HG02938 (cell line): ENCODE results near the gene ALDH16A1.

Experiments
- ATAC-seq: cut with Tn5 transposase; IDR thresholded peaks from one replicate; pipeline ENCODE4 v1.9.1; 2021; ENCODE audit warnings: mild to moderate bottlenecking, moderate library complexity; ENCODE audit not compliant: unreplicated experiment

ALDH16A1 gene

GRCh38 chr19:49487277-49488045 is 34.4 kb downstream of the ALDH16A1 start, which contains the start of gene RPL13A:
TSS of gene RPL13A (plus strand) at chr19:49487608. CDS start at chr19:49487630, 22 bp downstream.
- peak; percentile 87 for ATAC-seq

- no peak for ATAC-seq
Measured at GRCh38 chr19:49488046-49488862, 35.2 kb downstream of the ALDH16A1 start.

DNA sequence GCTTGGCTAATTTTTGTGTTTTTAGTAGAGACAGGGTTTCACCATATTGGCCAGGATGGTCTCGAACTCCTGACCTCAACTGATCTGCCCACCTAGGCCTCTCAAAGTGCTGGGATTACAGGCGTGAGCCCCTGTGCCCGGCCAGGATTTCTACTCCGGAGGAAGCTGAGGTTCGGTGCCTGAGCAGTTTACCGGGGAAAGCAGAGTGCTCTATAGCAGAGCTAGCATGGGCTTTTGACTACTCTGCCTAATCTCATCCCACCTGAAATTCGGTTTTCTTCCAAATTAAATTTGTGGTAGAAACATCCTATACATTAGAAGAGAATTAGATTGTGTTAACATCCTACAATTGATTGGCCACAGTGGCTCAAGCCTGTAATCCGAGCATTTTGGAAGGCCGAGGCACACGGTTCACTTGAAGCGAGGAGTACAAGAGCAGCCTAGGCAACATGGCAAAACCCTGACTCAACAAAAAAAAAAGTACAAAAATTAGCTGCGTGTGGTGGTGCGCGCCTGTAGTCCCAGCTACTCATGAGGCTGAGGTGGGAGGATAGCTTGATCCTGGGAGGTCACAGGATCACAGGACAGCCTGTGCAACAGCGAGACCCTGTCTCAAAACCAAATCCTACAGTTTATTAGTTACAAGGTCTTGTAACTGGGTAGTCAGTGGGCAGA is 36.0 kb downstream of the ALDH16A1 start:
- no peak for ATAC-seq

DNA sequence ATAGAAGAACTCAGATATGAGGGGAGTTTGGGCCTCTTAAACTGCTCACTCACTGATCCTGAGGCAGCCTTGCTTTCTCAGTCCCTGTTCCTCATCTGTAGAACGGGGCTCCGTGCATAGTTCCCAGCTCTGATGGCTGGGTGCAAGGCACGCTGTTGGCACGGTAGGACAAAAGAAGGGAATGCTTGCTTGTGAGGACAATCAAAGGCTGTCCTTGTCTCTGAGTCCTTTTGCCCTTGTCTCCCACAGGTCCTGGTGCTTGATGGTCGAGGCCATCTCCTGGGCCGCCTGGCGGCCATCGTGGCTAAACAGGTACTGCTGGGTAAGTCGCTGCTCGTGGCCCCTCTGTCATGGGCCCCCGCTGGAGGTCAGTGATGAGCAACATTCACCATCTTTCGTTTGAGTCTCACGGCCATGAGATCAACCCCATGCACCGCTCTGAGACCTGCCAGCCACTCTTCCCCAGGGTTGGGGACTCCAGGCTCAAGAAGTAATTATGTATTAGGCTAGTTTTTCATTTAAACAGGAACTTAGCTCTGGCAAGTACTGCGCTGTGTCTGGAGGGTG is 36.7 kb downstream of the ALDH16A1 start:
- no peak for ATAC-seq

- no peak for ATAC-seq
Measured at GRCh38 chr19:49490287-49491029, 37.4 kb downstream of the ALDH16A1 start.

DNA sequence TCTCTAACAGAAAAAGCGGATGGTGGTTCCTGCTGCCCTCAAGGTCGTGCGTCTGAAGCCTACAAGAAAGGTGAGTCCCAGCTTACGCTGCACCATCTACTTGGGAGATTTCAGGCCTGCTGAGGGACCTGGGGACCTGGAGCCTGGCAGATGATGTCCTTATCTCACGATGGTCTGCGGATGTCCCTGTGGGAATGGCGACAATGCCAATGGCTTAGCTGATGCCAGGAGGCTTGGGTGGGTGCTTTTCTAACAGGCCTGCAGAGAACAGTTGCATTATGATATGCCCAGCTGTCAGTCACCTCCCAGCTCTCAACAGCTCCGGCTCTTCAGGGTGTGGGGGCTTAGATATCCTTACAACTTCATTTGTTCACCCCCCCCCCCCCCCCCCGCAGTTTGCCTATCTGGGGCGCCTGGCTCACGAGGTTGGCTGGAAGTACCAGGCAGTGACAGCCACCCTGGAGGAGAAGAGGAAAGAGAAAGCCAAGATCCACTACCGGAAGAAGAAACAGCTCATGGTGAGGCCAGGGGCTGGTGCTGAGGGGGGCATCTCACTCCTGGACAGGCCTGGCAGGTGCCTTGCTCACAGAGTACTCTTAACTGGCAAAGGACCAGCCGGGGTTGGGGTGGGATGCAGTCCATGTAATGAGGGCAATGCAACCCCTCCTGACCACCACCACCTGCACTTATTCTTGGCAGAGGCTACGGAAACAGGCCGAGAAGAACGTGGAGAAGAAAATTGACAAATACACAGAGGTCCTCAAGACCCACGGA is 38.2 kb downstream of the ALDH16A1 start:
- no peak for ATAC-seq

GRCh38 chr19:49491804-49492572 is 39.0 kb downstream of the ALDH16A1 start:
- no peak for ATAC-seq

DNA sequence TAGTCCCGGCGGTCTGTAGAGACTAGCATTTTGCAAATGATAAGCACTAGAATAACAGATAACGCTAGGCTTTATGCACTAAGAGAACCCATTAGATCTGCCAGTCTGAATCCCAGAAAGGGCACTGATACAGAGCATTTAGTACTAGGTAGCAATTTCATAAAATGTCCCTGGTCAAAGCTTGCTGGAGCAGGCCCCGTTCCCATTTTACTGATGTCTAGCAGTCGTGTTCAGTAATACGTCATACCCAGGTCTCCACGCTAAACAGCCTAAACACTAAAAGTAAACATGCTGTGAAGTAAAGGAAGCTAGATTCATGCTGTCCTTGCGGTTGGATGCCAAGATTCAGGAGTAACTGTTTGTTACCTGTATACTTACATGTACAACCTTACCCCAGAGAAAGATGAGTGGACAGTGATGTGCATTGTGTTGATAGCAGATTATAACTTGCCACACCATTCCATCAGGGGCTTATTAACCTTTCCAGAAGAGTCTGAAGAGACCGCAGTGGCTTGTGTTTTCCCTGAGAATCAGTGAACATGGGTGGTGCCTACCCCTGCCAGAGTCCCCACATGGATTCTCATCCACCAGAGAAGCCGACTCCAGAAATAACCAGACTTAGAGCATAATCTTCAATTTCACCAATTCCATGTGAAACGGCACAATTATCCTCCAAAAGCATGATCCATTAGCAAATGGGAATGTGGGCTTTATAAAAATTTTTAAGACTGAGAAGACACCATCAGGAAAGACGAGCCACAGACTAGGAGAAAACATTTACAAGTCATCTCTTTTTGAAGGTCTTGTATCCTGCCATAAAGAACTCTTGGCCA is 39.8 kb downstream of the ALDH16A1 start:
- ATAC-seq = no peak

GRCh38 chr19:49496574-49497008 is 43.6 kb downstream of the ALDH16A1 start:
- no peak for ATAC-seq

DNA sequence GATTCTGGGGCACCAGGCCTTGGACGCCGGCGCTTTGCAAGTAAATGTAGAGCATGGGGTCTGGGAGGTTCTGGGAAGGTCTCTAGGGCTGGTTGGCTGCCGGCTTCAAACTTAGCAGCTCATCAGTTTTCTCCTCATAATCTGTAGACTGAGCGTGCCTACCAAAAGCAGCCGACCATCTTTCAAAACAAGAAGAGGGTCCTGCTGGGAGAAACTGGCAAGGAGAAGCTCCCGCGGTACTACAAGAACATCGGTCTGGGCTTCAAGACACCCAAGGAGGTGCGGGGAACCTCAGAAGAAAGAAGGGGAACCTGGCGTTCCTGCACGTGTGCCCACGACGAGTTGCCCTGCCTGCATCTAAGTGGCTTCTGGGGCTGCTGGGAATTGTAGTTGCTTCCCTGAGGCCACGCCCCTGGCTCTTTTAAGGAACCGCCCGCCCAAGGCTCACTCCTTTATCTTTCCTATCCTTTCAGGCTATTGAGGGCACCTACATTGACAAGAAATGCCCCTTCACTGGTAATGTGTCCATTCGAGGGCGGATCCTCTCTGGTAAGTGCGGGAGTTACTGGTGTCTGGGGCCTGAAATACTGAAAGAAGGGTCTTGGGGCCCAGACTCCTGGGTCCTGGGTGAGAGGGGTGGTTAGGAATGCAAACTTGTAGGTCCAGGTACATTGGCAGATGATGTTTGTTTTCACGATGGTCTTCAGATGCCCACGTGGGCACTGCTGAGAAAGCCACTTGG is 44.2 kb downstream of the ALDH16A1 start:
- no peak for ATAC-seq

GRCh38 chr19:49497789-49498103 is 44.7 kb downstream of the ALDH16A1 start:
- no peak for ATAC-seq

DNA sequence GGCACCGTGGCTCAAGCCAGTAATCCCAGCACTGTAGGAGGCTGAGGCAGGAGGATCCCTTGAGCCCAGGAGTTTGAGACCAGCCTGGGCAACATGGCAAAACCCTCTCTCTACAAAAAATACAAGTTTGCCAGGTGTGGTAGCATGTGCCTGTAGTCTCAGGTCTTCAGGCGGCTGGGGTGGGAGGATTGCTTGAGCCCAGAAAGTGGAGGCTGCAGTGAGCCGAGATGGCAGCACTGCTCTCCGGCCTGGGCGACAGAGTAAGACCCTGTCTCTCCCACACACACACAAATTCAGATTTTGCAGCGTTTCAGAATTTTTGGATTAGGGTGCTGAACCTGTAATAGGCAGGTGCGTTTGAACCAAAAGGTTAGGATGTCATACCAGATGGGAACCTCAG is 45.5 kb downstream of the ALDH16A1 start:
- no peak for ATAC-seq

- no peak for ATAC-seq
Measured at GRCh38 chr19:49499030-49499670, 46.1 kb downstream of the ALDH16A1 start.

GRCh38 chr19:49502866-49503581 is 50.0 kb downstream of the ALDH16A1 start:
- no peak for ATAC-seq

GRCh38 chr19:49503582-49503962 is 50.5 kb downstream of the ALDH16A1 start:
- no peak for ATAC-seq

DNA sequence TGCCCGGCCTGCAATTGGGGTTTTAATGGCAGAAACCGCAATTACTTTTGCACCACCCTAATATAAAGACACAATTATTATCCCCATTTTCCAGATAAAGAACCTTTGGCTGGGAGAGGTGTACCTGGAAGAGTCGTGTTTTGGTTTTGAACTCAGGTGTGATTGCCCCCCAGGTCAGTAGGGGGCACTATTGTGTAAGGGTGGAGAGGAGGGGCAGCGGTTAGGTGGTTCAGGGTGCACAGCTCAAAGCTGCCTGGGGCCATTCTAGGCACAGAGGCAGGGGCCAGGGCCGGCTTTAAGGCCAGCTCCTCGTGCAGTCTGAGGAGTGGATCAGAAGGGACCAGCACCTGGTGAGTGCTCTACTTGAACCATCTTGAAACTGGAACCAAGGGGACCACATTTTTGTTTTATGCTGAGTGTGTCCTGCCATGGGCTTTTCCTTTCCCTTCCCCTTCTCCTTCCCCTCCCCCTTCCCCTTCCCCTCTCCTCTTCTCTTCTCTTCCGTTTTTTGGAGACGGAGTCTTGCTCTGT is 53.6 kb downstream of the ALDH16A1 start:
- no peak for ATAC-seq
